DOHH2 (cell line): ENCODE results near the gene HIF3A.

ENCODE experiments used
- H3F3A ChIP-seq: fragments of 200-600 bp; sonication (generic), shearing (Covaris generic); 2 replicates; pipeline ENCODE4 v1.6.0; 2016; ENCODE audit warnings: antibody characterized with exemption, mild to moderate bottlenecking; ENCODE audit not compliant: control insufficient read depth, insufficient read depth
- H3K27ac ChIP-seq: fragments of 200-600 bp; sonication (generic); 2 replicates; pipeline ENCODE4 v1.5.1; 2014; ENCODE audit warnings: low read depth, mild to moderate bottlenecking, low read length, moderate library complexity
- H3K27me3 ChIP-seq: fragments of 200-600 bp; sonication (generic); 2 replicates; pipeline ENCODE4 v1.6.1; 2014; ENCODE audit warnings: mild to moderate bottlenecking, low read length, mixed read lengths; ENCODE audit not compliant: control insufficient read depth
- H3K36me3 ChIP-seq: fragments of 200-600 bp; sonication (generic); 2 replicates; pipeline ENCODE4 v1.6.1; 2014; ENCODE audit warnings: mild to moderate bottlenecking, low read length, moderate library complexity, mixed read lengths; ENCODE audit not compliant: control insufficient read depth
- H3K4me1 ChIP-seq: fragments of 200-600 bp; sonication (generic); 2 replicates; pipeline ENCODE4 v1.6.1; 2014; ENCODE audit warnings: mild to moderate bottlenecking, low read length, mixed read lengths; ENCODE audit not compliant: control insufficient read depth
- H3K4me2 ChIP-seq: fragments of 200-600 bp; sonication (generic); 2 replicates; pipeline ENCODE4 v1.6.0; 2014; ENCODE audit warnings: mild to moderate bottlenecking, low read length, moderate library complexity
- H3K4me3 ChIP-seq: fragments of 200-600 bp; sonication (generic); 2 replicates; pipeline ENCODE4 v1.5.1; 2014; ENCODE audit warnings: mild to moderate bottlenecking, low read length, mixed read lengths
- H3K79me2 ChIP-seq: fragments of 200-600 bp; sonication (generic); 2 replicates; pipeline ENCODE4 v1.6.1; 2014; ENCODE audit warnings: mild to moderate bottlenecking, low read length, mixed read lengths; ENCODE audit not compliant: control insufficient read depth
- H3K9me2 ChIP-seq: fragments of 200-600 bp; sonication (generic); replicated peaks from 2 replicates; pipeline ENCODE4 v1.6.1; 2014; ENCODE audit warnings: mild to moderate bottlenecking, low read length, mixed read lengths; ENCODE audit not compliant: control insufficient read depth
- H3K9me3 ChIP-seq: fragments of 200-600 bp; sonication (generic); 2 replicates; pipeline ENCODE4 v1.6.1; 2014; ENCODE audit warnings: antibody characterized with exemption, low read length, mixed read lengths; ENCODE audit not compliant: control insufficient read depth, insufficient read depth
- H4K20me1 ChIP-seq: fragments of 200-600 bp; sonication (generic); 2 replicates; pipeline ENCODE4 v1.6.0; 2014; ENCODE audit warnings: low read depth, mild to moderate bottlenecking, antibody characterized with exemption, low read length, moderate library complexity; ENCODE audit not compliant: control insufficient read depth, insufficient read depth
- EZH2phosphoT487 ChIP-seq: fragments of 200-600 bp; sonication (generic); IDR thresholded peaks from 2 replicates; pipeline ENCODE4 v1.6.1; 2017; ENCODE audit warnings: borderline replicate concordance, mild to moderate bottlenecking, antibody characterized with exemption, low read length, moderate library complexity, mixed read lengths
- TF ChIP-seq, protein P1 (sequence below): fragments of 200-600 bp; sonication (generic); IDR thresholded peaks from one replicate; pipeline ENCODE4 v1.5.1; 2014; ENCODE audit warnings: antibody characterized with exemption, mild to moderate bottlenecking, low read depth, low read length; ENCODE audit not compliant: poor library complexity, severe bottlenecking

The HIF3A gene

DNA sequence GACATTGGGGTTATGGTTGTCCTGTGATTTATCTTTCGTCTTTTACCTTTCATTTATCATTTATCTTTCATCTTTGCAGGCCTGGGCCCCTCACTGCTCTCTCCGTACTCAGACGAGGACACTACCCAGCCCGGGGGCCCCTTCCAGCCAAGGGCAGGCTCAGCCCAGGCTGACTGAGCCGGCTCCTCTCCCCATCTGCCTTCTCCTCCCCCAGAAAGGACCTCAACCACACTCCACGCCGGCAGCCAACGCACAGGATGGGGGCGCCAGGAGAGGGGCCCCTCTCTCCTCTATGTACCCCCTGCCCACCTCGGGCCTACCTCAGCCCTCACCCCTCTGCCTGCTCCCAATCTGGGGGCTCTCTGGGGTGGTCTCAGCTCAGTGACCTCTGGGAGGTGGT, 42.6 kb downstream of the HIF3A start:
- no peaks in the 10 kb centered on the region for H3K36me3 ChIP-seq
- peaks cover 11% of the 10 kb centered on the region; the same call in 1 of the 2 replicates for H3K27me3 ChIP-seq
- H3F3A ChIP-seq, result no peaks in the 10 kb centered on the region
- no peak overlapping the region for H3K4me2 ChIP-seq
- no peak overlapping the region for H3K27ac ChIP-seq
- no peak for TF ChIP-seq EZH2phosphoT487
- TF ChIP-seq, protein P1, sequence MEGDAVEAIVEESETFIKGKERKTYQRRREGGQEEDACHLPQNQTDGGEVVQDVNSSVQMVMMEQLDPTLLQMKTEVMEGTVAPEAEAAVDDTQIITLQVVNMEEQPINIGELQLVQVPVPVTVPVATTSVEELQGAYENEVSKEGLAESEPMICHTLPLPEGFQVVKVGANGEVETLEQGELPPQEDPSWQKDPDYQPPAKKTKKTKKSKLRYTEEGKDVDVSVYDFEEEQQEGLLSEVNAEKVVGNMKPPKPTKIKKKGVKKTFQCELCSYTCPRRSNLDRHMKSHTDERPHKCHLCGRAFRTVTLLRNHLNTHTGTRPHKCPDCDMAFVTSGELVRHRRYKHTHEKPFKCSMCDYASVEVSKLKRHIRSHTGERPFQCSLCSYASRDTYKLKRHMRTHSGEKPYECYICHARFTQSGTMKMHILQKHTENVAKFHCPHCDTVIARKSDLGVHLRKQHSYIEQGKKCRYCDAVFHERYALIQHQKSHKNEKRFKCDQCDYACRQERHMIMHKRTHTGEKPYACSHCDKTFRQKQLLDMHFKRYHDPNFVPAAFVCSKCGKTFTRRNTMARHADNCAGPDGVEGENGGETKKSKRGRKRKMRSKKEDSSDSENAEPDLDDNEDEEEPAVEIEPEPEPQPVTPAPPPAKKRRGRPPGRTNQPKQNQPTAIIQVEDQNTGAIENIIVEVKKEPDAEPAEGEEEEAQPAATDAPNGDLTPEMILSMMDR, result no peak
- H3K79me2 ChIP-seq, result no peaks in the 10 kb centered on the region
- no peaks in the 10 kb centered on the region for H4K20me1 ChIP-seq
- no peaks in the 10 kb centered on the region for H3K9me2 ChIP-seq
- peaks cover 3% of the 10 kb centered on the region; the same call in 1 of the 2 replicates for H3K4me1 ChIP-seq
- H3K9me3 ChIP-seq, result no peaks in the 10 kb centered on the region
- no peak overlapping the region for H3K4me3 ChIP-seq

GRCh38 chr19:46340051-46340659, 43.3 kb downstream of the HIF3A start:
- TF ChIP-seq, protein P1, result no peak
- H3F3A ChIP-seq, result no peaks in the 10 kb centered on the region
- no peak overlapping the region for H3K4me3 ChIP-seq
- H3K27me3 ChIP-seq, result peaks cover 11% of the 10 kb centered on the region; the same call in 1 of the 2 replicates
- no peak overlapping the region for H3K4me2 ChIP-seq
- H3K9me2 ChIP-seq, result no peaks in the 10 kb centered on the region
- no peaks in the 10 kb centered on the region for H3K79me2 ChIP-seq
- H3K36me3 ChIP-seq, result no peaks in the 10 kb centered on the region
- H3K27ac ChIP-seq, result no peak overlapping the region
- peaks cover 3% of the 10 kb centered on the region; the same call in 1 of the 2 replicates for H3K4me1 ChIP-seq
- no peaks in the 10 kb centered on the region for H4K20me1 ChIP-seq
- H3K9me3 ChIP-seq, result no peaks in the 10 kb centered on the region

DNA sequence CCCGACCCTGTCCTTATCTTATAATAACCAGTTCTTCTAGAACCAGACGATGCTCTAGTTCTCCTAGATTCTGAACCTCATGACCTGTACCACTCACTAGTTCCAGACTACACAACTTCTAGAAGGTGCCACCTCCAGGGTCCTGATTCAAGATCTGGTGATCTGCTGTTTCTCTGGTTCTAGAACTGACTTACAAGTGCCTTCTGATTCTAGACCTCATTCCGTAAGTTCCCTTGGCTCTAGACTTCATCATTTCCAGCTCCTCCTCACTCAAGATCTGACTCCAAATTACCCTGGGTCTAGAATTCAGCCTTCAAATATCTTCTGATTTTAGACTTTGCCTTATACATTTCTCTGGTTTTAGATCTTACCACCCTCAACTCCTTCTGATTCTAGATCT, 45.1 kb downstream of the HIF3A start:
- Histone ChIP-seq H3K27ac (no peak overlapping the region), H4K20me1 (no peaks in the 10 kb centered on the region), H3K4me1 (peaks cover 7% of the 10 kb centered on the region), H3K79me2 (peaks cover 3% of the 10 kb centered on the region), H3K36me3 (peaks cover under 1% of the 10 kb centered on the region; the same call in 1 of the 2 replicates), H3K4me3 (no peak overlapping the region), H3F3A (no peaks in the 10 kb centered on the region), H3K9me2 (no peaks in the 10 kb centered on the region), H3K27me3 (peaks cover 11% of the 10 kb centered on the region; the same call in 1 of the 2 replicates), H3K9me3 (no peaks in the 10 kb centered on the region), H3K4me2 (no peak overlapping the region)
- TF ChIP-seq EZH2phosphoT487, result no peak
- TF ChIP-seq, protein P1, result no peak
